Vagina (tissue), 2 donors: Measurements from ENCODE around the gene IP6K2. TPM values are rescaled to one million over a fixed set of nuclear protein-coding genes. Genes with fewer than 3 reads are reported as not detected.

Experiments used
- DNase-seq, 2 donors: peaks; one replicate each; pipeline ENCODE4 v3.0.0-alpha.2; 2017; ENCODE audit errors: extremely low spot score in 2 of 2
- H3K27ac ChIP-seq: fragments of 200-600 bp; sonication (generic); one replicate; pipeline ENCODE4 v1.5.1; 2019
- H3K27me3 ChIP-seq: fragments of 200-600 bp; sonication (generic); one replicate; pipeline ENCODE4 v1.5.1; 2019
- H3K36me3 ChIP-seq, 2 donors: fragments of 200-600 bp; sonication (generic); one replicate each; pipeline ENCODE4 v1.5.1; 2017 to 2019
- H3K4me1 ChIP-seq: fragments of 200-600 bp; sonication (generic); one replicate; pipeline ENCODE4 v1.5.1; 2019
- H3K4me3 ChIP-seq, 2 donors: fragments of 200-600 bp; sonication (generic); 1 replicate in 1 of 2; 2 replicates in 1 of 2; pipeline ENCODE4 v1.5.1; 2016 to 2019
- H3K9me3 ChIP-seq: fragments of 200-600 bp; sonication (generic); one replicate; pipeline ENCODE4 v1.5.1; 2019
- POLR2A ChIP-seq, 2 donors: fragments of 450-650 bp; IDR thresholded peaks; one replicate each; pipeline ENCODE4 v1.6.1; 2017; ENCODE audit warnings: antibody characterized with exemption in 2 of 2, mild to moderate bottlenecking in 2 of 2, moderate library complexity in 2 of 2
- POLR2AphosphoS5 ChIP-seq, 2 donors: sonication (generic); formaldehyde crosslinking; IDR thresholded peaks; one replicate each; pipeline ENCODE4 v1.9.0; 2017; ENCODE audit warnings: antibody characterized with exemption in 2 of 2, mild to moderate bottlenecking in 2 of 2, low read depth in 1 of 2; ENCODE audit not compliant: insufficient read depth in 1 of 2
- intact Hi-C: fragments of 100-400 bp; cut with DNase I; formaldehyde crosslinking; loops from one replicate; pipeline ENCODE4 v1.15.1; 2023
- total RNA-seq: library from RNA; depleted of rRNA; stranded (reverse); fragments of >200 nt; gene quantifications from one replicate; pipeline ENCODE4 v1.2.3, GENCODE V29; 2016
- TF ChIP-seq, protein P1 (sequence below), 3 experiments: fragments of 450-650 bp in 2 of 3; fragments of 200-600 bp in 1 of 3; sonication (generic) in 1 of 3; IDR thresholded peaks; one replicate each; pipeline ENCODE4 v1.5.1; 2017 to 2019; ENCODE audit warnings: antibody characterized with exemption in 3 of 3, mild to moderate bottlenecking in 2 of 3, moderate library complexity in 2 of 3

The IP6K2 gene
- total RNA-seq, 1 donor from 2014 or later, result 119 TPM

DNA sequence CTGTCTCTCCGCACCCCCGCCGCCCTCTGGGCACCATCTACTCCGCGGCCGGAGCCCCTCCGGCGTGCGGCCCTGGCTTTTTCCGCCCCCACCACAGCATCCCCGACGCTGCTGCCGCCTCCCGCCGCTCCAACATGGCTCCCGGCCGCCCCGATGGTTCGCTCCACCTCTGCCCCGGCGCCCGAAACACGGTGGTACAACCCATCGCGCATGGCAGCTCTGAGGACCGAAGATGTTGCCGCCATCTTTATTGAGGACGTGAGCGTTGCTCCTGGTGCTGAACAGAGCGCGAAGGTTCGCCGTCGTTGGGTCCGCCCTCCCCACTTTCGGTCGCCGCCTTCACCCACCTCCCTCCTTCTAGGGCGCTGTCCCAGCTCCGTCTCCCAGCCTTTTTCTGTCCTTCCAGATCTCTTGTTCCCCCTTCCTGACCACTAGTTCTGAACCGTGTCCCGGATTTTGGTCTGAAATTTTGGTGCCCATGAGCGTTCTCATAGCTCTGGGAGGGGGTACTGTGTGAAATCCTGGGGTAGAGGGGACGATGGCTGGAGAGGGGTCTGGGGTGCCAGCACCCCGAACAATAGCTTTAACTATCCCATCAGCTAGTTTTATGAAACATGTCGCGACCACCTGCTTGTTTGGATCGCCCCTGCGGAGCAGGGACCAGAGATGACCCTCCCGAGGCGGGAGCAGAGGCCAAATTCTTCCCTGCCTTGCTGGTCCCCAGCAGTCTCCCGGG is 54.1 kb downstream of the IP6K2 start, which contains the start of gene CELSR3:
Gene CELSR3 (minus strand): TSS at position 134 of the 736 bp plus-strand sequence. CDS start 252 bp downstream, outside the sequence.
- H3K36me3 ChIP-seq, result no peaks in the 10 kb centered on the region
- H3K27me3 ChIP-seq, result peaks cover 4% of the 10 kb centered on the region
- peaks cover 16% of the 10 kb centered on the region for H3K4me1 ChIP-seq
- DNase-seq, result no peak
- H3K4me3 ChIP-seq, result peak within 1 kb of the TSS; percentile 47 to 56
- H3K9me3 ChIP-seq, result no peaks in the 10 kb centered on the region
- TF ChIP-seq POLR2AphosphoS5 (IDR thresholded peaks at IDR 0.05; ENCODE audit: insufficient read depth in 1 of 2, low read depth in 1 of 2) (no peak), POLR2A (IDR thresholded peaks at IDR 0.05) (no peak)
- TF ChIP-seq, protein P1, sequence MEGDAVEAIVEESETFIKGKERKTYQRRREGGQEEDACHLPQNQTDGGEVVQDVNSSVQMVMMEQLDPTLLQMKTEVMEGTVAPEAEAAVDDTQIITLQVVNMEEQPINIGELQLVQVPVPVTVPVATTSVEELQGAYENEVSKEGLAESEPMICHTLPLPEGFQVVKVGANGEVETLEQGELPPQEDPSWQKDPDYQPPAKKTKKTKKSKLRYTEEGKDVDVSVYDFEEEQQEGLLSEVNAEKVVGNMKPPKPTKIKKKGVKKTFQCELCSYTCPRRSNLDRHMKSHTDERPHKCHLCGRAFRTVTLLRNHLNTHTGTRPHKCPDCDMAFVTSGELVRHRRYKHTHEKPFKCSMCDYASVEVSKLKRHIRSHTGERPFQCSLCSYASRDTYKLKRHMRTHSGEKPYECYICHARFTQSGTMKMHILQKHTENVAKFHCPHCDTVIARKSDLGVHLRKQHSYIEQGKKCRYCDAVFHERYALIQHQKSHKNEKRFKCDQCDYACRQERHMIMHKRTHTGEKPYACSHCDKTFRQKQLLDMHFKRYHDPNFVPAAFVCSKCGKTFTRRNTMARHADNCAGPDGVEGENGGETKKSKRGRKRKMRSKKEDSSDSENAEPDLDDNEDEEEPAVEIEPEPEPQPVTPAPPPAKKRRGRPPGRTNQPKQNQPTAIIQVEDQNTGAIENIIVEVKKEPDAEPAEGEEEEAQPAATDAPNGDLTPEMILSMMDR (IDR thresholded peaks at IDR 0.05), result no peak
- peak within 1 kb of the TSS; percentile 18 for H3K27ac ChIP-seq
- intact Hi-C loops, result no loop called here

DNA sequence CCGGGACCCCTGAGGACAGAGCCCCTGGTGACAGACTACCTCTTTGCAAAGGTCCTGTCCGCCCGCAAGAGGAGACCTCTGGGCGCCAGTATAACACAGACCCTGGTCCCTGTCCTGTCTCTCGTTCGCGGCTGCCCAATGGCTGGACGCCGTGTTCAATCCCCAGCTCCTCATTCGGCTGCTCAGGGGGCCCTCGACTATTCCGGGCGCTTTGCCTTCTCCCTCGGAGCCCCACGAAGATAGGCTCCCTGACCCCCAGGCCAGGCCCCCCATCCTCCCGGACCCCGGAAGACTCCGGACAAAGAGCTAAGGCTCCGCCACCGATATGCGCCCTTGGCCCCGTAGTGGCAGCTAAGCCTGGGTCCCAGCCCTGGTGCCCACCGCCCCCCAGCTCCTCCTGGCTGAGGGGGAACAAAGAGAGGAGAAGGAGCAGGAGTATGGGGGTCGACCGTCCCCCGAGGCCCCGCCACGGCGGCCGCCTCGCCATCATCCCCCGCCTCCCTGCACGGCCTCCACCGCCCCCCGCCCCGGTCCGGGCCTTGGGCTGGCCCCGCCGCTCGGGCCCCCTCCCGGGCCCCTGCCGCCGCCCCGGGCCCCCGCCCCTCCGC is 54.8 kb downstream of the IP6K2 start:
- H3K4me3 ChIP-seq, result peak overlapping the region; percentile 47 to 56
- intact Hi-C loops, result no loop called here
- TF ChIP-seq POLR2A (IDR thresholded peaks at IDR 0.05), result no peak
- no peak for TF ChIP-seq POLR2AphosphoS5 (IDR thresholded peaks at IDR 0.05; ENCODE audit: insufficient read depth in 1 of 2, low read depth in 1 of 2)
- TF ChIP-seq, protein P1 (IDR thresholded peaks at IDR 0.05), result no peak
- peaks cover 4% of the 10 kb centered on the region for H3K27me3 ChIP-seq
- no peak overlapping the region for H3K27ac ChIP-seq
- DNase-seq, result no peak
- H3K9me3 ChIP-seq, result no peaks in the 10 kb centered on the region
- H3K36me3 ChIP-seq, result no peaks in the 10 kb centered on the region
- H3K4me1 ChIP-seq, result peaks cover 16% of the 10 kb centered on the region

DNA sequence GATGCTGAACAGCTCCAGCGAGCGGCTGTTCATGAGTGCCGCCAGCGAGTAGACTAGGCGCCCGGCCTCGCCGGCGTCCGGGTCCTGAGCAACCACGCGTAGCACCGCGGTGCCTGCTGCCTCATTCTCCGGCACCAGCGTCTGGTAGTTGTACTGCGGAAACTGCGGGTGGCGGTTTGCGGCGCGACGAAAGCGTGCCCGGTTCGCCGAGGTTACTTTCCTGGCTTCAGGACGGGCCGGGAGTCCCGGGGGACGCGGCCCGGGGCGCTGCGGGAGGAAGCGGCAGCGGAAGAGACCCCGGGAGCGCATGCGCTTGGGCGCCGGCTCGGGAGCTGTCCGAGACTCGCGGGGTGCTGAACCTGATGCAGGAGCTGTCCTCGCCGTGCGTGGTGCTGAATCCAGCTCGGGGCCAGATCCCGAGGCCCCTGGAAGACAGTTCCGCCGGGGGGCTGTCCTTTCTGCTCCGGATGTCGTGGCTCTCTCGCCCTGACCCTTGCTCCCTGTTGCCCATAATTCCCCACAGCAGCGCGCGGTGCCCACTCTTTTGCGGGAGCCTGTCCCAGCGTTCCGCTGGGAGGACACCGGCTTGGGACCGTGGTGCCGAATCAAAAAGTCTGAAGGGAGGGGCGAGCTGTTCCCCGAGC is 55.4 kb downstream of the IP6K2 start:
- no peaks in the 10 kb centered on the region for H3K9me3 ChIP-seq
- intact Hi-C loops, result no loop called here
- peak overlapping the region; percentile 2 to 26 for H3K4me3 ChIP-seq
- TF ChIP-seq, protein P1 (IDR thresholded peaks at IDR 0.05), result no peak
- no peak for TF ChIP-seq POLR2A (IDR thresholded peaks at IDR 0.05)
- peak; percentile 49 to 54 for TF ChIP-seq POLR2AphosphoS5 (IDR thresholded peaks at IDR 0.05; ENCODE audit: insufficient read depth in 1 of 2, low read depth in 1 of 2)
- H3K36me3 ChIP-seq, result no peaks in the 10 kb centered on the region
- DNase-seq, result no peak
- peaks cover 4% of the 10 kb centered on the region for H3K27me3 ChIP-seq
- peaks cover 21% of the 10 kb centered on the region for H3K4me1 ChIP-seq
- no peak overlapping the region for H3K27ac ChIP-seq

DNA sequence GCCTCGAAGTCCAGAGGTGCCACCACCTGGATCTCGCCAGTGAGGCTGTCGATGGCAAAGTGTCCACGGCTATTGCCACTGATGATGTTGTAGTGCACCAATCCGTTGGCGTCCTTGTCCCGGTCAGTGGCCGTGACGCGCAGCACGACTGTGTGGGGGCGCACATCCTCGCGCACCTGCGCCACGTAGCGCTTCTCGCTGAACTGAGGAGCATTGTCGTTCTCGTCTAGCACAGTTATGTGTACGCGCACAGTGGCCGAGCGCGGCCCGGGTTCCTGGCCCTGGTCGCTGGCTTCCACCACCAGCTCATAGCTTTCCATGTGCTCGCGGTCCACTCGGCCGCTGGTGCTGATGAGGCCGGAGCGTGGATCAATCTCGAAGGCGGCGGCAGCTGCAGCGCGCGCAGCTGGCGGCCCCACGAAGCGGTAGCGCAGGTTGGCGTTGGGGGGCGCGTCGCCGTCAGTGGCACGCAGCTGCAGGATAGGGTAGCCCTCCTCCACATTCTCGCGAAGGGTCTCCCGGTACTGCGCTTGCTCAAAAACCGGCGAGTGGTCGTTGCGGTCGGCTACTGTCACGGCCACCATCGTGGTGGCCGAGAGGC is 56.1 kb downstream of the IP6K2 start:
- no peaks in the 10 kb centered on the region for H3K9me3 ChIP-seq
- no peaks in the 10 kb centered on the region for H3K36me3 ChIP-seq
- H3K27ac ChIP-seq, result no peak overlapping the region
- H3K4me1 ChIP-seq, result peaks cover 28% of the 10 kb centered on the region
- H3K4me3 ChIP-seq, result peak overlapping the region; percentile 2 to 26
- TF ChIP-seq POLR2AphosphoS5 (IDR thresholded peaks at IDR 0.05; ENCODE audit: insufficient read depth in 1 of 2, low read depth in 1 of 2), result no peak
- TF ChIP-seq, protein P1 (IDR thresholded peaks at IDR 0.05), result no peak
- intact Hi-C loops, result no loop called here
- H3K27me3 ChIP-seq, result peaks cover 4% of the 10 kb centered on the region
- no peak for DNase-seq
